Measurements from ENCODE around the gene C8B.

DNA sequence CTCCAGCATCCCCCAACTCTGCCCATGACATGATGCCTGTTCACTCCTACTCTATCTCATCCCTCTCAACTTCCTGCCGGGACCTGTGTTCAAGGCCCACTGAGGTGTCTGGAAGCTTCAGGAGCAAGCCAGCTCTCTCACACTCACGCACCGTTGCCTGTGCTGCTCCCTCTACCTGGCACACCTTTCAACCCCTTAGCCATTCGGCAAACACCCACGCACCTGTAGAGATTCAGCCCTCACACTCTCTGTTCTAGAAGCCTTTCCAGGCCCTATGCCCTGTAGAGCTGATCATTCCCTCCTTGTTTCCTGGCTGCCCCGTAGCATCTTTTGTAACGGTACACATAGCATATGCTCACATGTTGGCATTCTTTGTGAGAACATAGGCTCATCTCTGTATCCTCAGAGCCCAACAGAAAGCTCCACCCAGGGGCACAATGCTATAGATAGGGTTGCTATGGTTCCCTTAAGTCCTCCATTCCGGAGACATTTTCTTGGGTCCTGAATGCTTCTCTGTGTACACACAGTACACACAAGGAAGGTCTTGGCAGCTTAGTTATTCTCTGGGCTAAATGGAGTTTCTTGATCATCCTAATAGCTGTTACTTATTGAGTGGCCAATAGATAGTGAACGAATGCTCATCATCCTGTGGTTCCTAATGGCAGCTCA is 1.3 kb downstream of the C8B start:
- TF ChIP-seq POLR2AphosphoS5 (IDR thresholded peaks at IDR 0.05; ENCODE audit: low read depth) (no peak), EZH2phosphoT487 (IDR thresholded peaks at IDR 0.05; ENCODE audit: unreplicated experiment) (no peak), CTCF (conservative IDR thresholded peaks at IDR 0.05; ENCODE audit: low read depth in 2 of 2) (no peak), CREB1 (CRISPR knock-in tag; IDR thresholded peaks at IDR 0.05; ENCODE audit: low read depth) (no peak), EZH2 (IDR thresholded peaks at IDR 0.05; ENCODE audit: low read depth, unreplicated experiment) (no peak), ETS1 (IDR thresholded peaks at IDR 0.05) (no peak), JUNB (IDR thresholded peaks at IDR 0.05; ENCODE audit: unreplicated experiment) (no peak), STAT1 (IDR thresholded peaks at IDR 0.05; ENCODE audit: unreplicated experiment) (no peak), NANOG (IDR thresholded peaks at IDR 0.05; ENCODE audit: borderline replicate concordance) (no peak), ZNF331 (CRISPR knock-in tag; IDR thresholded peaks at IDR 0.05; ENCODE audit: low read depth) (no peak), ZNF114 (CRISPR knock-in tag; IDR thresholded peaks at IDR 0.05) (no peak)
- TF ChIP-seq, protein P1, sequence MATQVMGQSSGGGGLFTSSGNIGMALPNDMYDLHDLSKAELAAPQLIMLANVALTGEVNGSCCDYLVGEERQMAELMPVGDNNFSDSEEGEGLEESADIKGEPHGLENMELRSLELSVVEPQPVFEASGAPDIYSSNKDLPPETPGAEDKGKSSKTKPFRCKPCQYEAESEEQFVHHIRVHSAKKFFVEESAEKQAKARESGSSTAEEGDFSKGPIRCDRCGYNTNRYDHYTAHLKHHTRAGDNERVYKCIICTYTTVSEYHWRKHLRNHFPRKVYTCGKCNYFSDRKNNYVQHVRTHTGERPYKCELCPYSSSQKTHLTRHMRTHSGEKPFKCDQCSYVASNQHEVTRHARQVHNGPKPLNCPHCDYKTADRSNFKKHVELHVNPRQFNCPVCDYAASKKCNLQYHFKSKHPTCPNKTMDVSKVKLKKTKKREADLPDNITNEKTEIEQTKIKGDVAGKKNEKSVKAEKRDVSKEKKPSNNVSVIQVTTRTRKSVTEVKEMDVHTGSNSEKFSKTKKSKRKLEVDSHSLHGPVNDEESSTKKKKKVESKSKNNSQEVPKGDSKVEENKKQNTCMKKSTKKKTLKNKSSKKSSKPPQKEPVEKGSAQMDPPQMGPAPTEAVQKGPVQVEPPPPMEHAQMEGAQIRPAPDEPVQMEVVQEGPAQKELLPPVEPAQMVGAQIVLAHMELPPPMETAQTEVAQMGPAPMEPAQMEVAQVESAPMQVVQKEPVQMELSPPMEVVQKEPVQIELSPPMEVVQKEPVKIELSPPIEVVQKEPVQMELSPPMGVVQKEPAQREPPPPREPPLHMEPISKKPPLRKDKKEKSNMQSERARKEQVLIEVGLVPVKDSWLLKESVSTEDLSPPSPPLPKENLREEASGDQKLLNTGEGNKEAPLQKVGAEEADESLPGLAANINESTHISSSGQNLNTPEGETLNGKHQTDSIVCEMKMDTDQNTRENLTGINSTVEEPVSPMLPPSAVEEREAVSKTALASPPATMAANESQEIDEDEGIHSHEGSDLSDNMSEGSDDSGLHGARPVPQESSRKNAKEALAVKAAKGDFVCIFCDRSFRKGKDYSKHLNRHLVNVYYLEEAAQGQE (IDR thresholded peaks at IDR 0.05; ENCODE audit: unreplicated experiment): no peak
- TF ChIP-seq, protein P2, sequence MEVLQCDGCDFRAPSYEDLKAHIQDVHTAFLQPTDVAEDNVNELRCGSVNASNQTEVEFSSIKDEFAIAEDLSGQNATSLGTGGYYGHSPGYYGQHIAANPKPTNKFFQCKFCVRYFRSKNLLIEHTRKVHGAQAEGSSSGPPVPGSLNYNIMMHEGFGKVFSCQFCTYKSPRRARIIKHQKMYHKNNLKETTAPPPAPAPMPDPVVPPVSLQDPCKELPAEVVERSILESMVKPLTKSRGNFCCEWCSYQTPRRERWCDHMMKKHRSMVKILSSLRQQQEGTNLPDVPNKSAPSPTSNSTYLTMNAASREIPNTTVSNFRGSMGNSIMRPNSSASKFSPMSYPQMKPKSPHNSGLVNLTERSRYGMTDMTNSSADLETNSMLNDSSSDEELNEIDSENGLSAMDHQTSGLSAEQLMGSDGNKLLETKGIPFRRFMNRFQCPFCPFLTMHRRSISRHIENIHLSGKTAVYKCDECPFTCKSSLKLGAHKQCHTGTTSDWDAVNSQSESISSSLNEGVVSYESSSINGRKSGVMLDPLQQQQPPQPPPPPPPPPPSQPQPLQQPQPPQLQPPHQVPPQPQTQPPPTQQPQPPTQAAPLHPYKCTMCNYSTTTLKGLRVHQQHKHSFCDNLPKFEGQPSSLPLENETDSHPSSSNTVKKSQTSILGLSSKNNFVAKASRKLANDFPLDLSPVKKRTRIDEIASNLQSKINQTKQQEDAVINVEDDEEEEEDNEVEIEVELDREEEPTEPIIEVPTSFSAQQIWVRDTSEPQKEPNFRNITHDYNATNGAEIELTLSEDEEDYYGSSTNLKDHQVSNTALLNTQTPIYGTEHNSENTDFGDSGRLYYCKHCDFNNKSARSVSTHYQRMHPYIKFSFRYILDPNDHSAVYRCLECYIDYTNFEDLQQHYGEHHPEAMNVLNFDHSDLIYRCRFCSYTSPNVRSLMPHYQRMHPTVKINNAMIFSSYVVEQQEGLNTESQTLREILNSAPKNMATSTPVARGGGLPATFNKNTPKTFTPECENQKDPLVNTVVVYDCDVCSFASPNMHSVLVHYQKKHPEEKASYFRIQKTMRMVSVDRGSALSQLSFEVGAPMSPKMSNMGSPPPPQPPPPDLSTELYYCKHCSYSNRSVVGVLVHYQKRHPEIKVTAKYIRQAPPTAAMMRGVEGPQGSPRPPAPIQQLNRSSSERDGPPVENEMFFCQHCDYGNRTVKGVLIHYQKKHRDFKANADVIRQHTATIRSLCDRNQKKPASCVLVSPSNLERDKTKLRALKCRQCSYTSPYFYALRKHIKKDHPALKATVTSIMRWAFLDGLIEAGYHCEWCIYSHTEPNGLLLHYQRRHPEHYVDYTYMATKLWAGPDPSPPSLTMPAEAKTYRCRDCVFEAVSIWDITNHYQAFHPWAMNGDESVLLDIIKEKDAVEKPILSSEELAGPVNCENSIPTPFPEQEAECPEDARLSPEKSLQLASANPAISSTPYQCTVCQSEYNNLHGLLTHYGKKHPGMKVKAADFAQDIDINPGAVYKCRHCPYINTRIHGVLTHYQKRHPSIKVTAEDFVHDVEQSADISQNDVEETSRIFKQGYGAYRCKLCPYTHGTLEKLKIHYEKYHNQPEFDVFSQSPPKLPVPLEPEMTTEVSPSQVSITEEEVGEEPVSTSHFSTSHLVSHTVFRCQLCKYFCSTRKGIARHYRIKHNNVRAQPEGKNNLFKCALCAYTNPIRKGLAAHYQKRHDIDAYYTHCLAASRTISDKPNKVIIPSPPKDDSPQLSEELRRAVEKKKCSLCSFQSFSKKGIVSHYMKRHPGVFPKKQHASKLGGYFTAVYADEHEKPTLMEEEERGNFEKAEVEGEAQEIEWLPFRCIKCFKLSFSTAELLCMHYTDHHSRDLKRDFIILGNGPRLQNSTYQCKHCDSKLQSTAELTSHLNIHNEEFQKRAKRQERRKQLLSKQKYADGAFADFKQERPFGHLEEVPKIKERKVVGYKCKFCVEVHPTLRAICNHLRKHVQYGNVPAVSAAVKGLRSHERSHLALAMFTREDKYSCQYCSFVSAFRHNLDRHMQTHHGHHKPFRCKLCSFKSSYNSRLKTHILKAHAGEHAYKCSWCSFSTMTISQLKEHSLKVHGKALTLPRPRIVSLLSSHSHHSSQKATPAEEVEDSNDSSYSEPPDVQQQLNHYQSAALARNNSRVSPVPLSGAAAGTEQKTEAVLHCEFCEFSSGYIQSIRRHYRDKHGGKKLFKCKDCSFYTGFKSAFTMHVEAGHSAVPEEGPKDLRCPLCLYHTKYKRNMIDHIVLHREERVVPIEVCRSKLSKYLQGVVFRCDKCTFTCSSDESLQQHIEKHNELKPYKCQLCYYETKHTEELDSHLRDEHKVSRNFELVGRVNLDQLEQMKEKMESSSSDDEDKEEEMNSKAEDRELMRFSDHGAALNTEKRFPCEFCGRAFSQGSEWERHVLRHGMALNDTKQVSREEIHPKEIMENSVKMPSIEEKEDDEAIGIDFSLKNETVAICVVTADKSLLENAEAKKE (CRISPR knock-in tag; IDR thresholded peaks at IDR 0.05): no peak

Data from GM23338 (cell line).